ENCODE results near the gene PRDM16.

The PRDM16 gene

GRCh38 chr1:3066250-3066711 is 2.7 kb upstream of the PRDM16 start:
- no peak for TF ChIP-seq CTCF (IDR thresholded peaks at IDR 0.05; ENCODE audit: low read length)
- TF ChIP-seq EZH2 (IDR thresholded peaks at IDR 0.05; ENCODE audit: borderline replicate concordance, low read length): no peak
- H3K79me2 ChIP-seq (ENCODE audit: insufficient read depth, low read length): no peaks in the 10 kb centered on the region
- H3K4me3 ChIP-seq (ENCODE audit: low read depth, low read length, poor library complexity, severe bottlenecking): no peak overlapping the region
- H3K9me3 ChIP-seq (ENCODE audit: low read length): no peaks in the 10 kb centered on the region
- no peak overlapping the region for H3K4me2 ChIP-seq (ENCODE audit: low read length)
- no peaks in the 10 kb centered on the region for H4K20me1 ChIP-seq (ENCODE audit: insufficient read depth, low read length)
- no peaks in the 10 kb centered on the region for H3K36me3 ChIP-seq (ENCODE audit: insufficient read depth, low read length)
- no peaks in the 10 kb centered on the region for H3K9me2 ChIP-seq (ENCODE audit: low read depth, low read length)
- H3K4me1 ChIP-seq (ENCODE audit: insufficient read depth, low read length, severe bottlenecking): no peaks in the 10 kb centered on the region
- H3F3A ChIP-seq (ENCODE audit: insufficient read depth, low read length): no peaks in the 10 kb centered on the region
- H3K27ac ChIP-seq (ENCODE audit: low read depth, low read length, poor library complexity, severe bottlenecking): no peak overlapping the region
- H3K9ac ChIP-seq (ENCODE audit: low read length): no peak overlapping the region
- no peak overlapping the region for H2AFZ ChIP-seq (ENCODE audit: low read length)
- no peaks in the 10 kb centered on the region for H3K27me3 ChIP-seq (ENCODE audit: insufficient read depth, low read length)

GRCh38 chr1:3066826-3067225 is 2.2 kb upstream of the PRDM16 start:
- Histone ChIP-seq H4K20me1 (ENCODE audit: insufficient read depth, low read length) (no peaks in the 10 kb centered on the region), H3K9ac (ENCODE audit: low read length) (no peak overlapping the region), H3K27ac (ENCODE audit: low read depth, low read length, poor library complexity, severe bottlenecking) (no peak overlapping the region), H3F3A (ENCODE audit: insufficient read depth, low read length) (no peaks in the 10 kb centered on the region), H3K4me3 (ENCODE audit: low read depth, low read length, poor library complexity, severe bottlenecking) (no peak overlapping the region), H3K4me1 (ENCODE audit: insufficient read depth, low read length, severe bottlenecking) (no peaks in the 10 kb centered on the region), H3K9me3 (ENCODE audit: low read length) (no peaks in the 10 kb centered on the region), H3K79me2 (ENCODE audit: insufficient read depth, low read length) (no peaks in the 10 kb centered on the region), H3K36me3 (ENCODE audit: insufficient read depth, low read length) (no peaks in the 10 kb centered on the region), H3K27me3 (ENCODE audit: insufficient read depth, low read length) (no peaks in the 10 kb centered on the region), H2AFZ (ENCODE audit: low read length) (no peak overlapping the region), H3K9me2 (ENCODE audit: low read depth, low read length) (no peaks in the 10 kb centered on the region), H3K4me2 (ENCODE audit: low read length) (no peak overlapping the region)
- TF ChIP-seq CTCF (IDR thresholded peaks at IDR 0.05; ENCODE audit: low read length) (no peak), EZH2 (IDR thresholded peaks at IDR 0.05; ENCODE audit: borderline replicate concordance, low read length) (no peak)

- H4K20me1 ChIP-seq (ENCODE audit: insufficient read depth, low read length): no peaks in the 10 kb centered on the region
- H3F3A ChIP-seq (ENCODE audit: insufficient read depth, low read length): no peaks in the 10 kb centered on the region
- H3K9me2 ChIP-seq (ENCODE audit: low read depth, low read length): no peaks in the 10 kb centered on the region
- H3K36me3 ChIP-seq (ENCODE audit: insufficient read depth, low read length): no peaks in the 10 kb centered on the region
- no peaks in the 10 kb centered on the region for H3K4me1 ChIP-seq (ENCODE audit: insufficient read depth, low read length, severe bottlenecking)
- TF ChIP-seq EZH2 (IDR thresholded peaks at IDR 0.05; ENCODE audit: borderline replicate concordance, low read length): no peak
- no peak for TF ChIP-seq CTCF (IDR thresholded peaks at IDR 0.05; ENCODE audit: low read length)
- no peak overlapping the region for H3K27ac ChIP-seq (ENCODE audit: low read depth, low read length, poor library complexity, severe bottlenecking)
- no peak overlapping the region for H3K4me2 ChIP-seq (ENCODE audit: low read length)
- H3K9ac ChIP-seq (ENCODE audit: low read length): no peak overlapping the region
- no peak overlapping the region for H2AFZ ChIP-seq (ENCODE audit: low read length)
- H3K9me3 ChIP-seq (ENCODE audit: low read length): no peaks in the 10 kb centered on the region
- no peaks in the 10 kb centered on the region for H3K79me2 ChIP-seq (ENCODE audit: insufficient read depth, low read length)
- H3K27me3 ChIP-seq (ENCODE audit: insufficient read depth, low read length): no peaks in the 10 kb centered on the region
- H3K4me3 ChIP-seq (ENCODE audit: low read depth, low read length, poor library complexity, severe bottlenecking): no peak overlapping the region
Measured at GRCh38 chr1:3067301-3067670, 1.7 kb upstream of the PRDM16 start.

Measured in OCI-LY1 (cell line).